Rectal smooth muscle tissue (tissue), 1 donor: ENCODE measurements around the gene SPRN.

ENCODE experiments used
- H3K27ac ChIP-seq: one replicate; pipeline ENCODE4 v1.7.0; 2013; ENCODE audit warnings: low read depth, low read length, inconsistent platforms
- H3K27me3 ChIP-seq: one replicate; pipeline ENCODE4 v1.7.0; 2013; ENCODE audit warnings: low read length; ENCODE audit not compliant: control insufficient read depth, insufficient read depth
- H3K36me3 ChIP-seq: one replicate; pipeline ENCODE4 v1.7.0; 2013; ENCODE audit warnings: low read length; ENCODE audit not compliant: control insufficient read depth, insufficient read depth
- H3K4me1 ChIP-seq: one replicate; pipeline ENCODE4 v1.7.0; 2013; ENCODE audit warnings: low read length; ENCODE audit not compliant: control insufficient read depth, insufficient read depth
- H3K4me3 ChIP-seq: one replicate; pipeline ENCODE4 v1.7.0; 2013; ENCODE audit warnings: low read length
- H3K9ac ChIP-seq: one replicate; pipeline ENCODE4 v1.7.0; 2013; ENCODE audit warnings: low read length

The SPRN gene

GRCh38 chr10:133461841-133462240 lies 37.4 kb upstream of the SPRN start:
- H3K27ac ChIP-seq = no peak overlapping the region
- no peaks in the 10 kb centered on the region for H3K27me3 ChIP-seq
- H3K4me3 ChIP-seq = no peak overlapping the region
- H3K4me1 ChIP-seq = no peaks in the 10 kb centered on the region
- H3K36me3 ChIP-seq = no peaks in the 10 kb centered on the region
- H3K9ac ChIP-seq = no peak overlapping the region

- Histone ChIP-seq H3K36me3 (no peaks in the 10 kb centered on the region), H3K4me3 (no peak overlapping the region), H3K9ac (no peak overlapping the region), H3K27me3 (no peaks in the 10 kb centered on the region), H3K27ac (no peak overlapping the region), H3K4me1 (no peaks in the 10 kb centered on the region)
Observed at GRCh38 chr10:133461027-133461426, 36.6 kb upstream of the SPRN start.

- Histone ChIP-seq H3K27me3 (no peaks in the 10 kb centered on the region), H3K4me3 (no peak overlapping the region), H3K4me1 (no peaks in the 10 kb centered on the region), H3K27ac (no peak overlapping the region), H3K9ac (no peak overlapping the region), H3K36me3 (no peaks in the 10 kb centered on the region)
Observed at GRCh38 chr10:133460208-133460769, 35.9 kb upstream of the SPRN start.

GRCh38 chr10:133459454-133460207 lies 35.2 kb upstream of the SPRN start:
- no peak overlapping the region for H3K4me3 ChIP-seq
- no peak overlapping the region for H3K9ac ChIP-seq
- no peaks in the 10 kb centered on the region for H3K36me3 ChIP-seq
- H3K27ac ChIP-seq = no peak overlapping the region
- H3K4me1 ChIP-seq = no peaks in the 10 kb centered on the region
- H3K27me3 ChIP-seq = no peaks in the 10 kb centered on the region

GRCh38 chr10:133458710-133459453 lies 34.5 kb upstream of the SPRN start:
- H3K27ac ChIP-seq = no peak overlapping the region
- no peak overlapping the region for H3K9ac ChIP-seq
- no peaks in the 10 kb centered on the region for H3K27me3 ChIP-seq

GRCh38 chr10:133458021-133458709 lies 33.7 kb upstream of the SPRN start:
- no peaks in the 10 kb centered on the region for H3K4me1 ChIP-seq
- no peaks in the 10 kb centered on the region for H3K36me3 ChIP-seq
- no peak overlapping the region for H3K27ac ChIP-seq
- H3K4me3 ChIP-seq = no peak overlapping the region
- H3K27me3 ChIP-seq = no peaks in the 10 kb centered on the region
- H3K9ac ChIP-seq = no peak overlapping the region

More at GRCh38 chr10:133458710-133459453, 34.5 kb upstream of the SPRN start:
- Histone ChIP-seq H3K4me3 (no peak overlapping the region), H3K4me1 (no peaks in the 10 kb centered on the region), H3K36me3 (no peaks in the 10 kb centered on the region)

- no peak overlapping the region for H3K9ac ChIP-seq
Observed at GRCh38 chr10:133457100-133457841, 32.8 kb upstream of the SPRN start.

GRCh38 chr10:133456041-133456951 lies 31.9 kb upstream of the SPRN start:
- Histone ChIP-seq H3K4me3 (no peak overlapping the region), H3K4me1 (no peaks in the 10 kb centered on the region), H3K9ac (no peak overlapping the region), H3K36me3 (no peaks in the 10 kb centered on the region), H3K27me3 (no peaks in the 10 kb centered on the region), H3K27ac (no peak overlapping the region)

More at GRCh38 chr10:133457100-133457841, 32.8 kb upstream of the SPRN start:
- Histone ChIP-seq H3K27me3 (no peaks in the 10 kb centered on the region), H3K4me3 (no peak overlapping the region), H3K36me3 (no peaks in the 10 kb centered on the region), H3K4me1 (no peaks in the 10 kb centered on the region), H3K27ac (no peak overlapping the region)

- Histone ChIP-seq H3K4me1 (no peaks in the 10 kb centered on the region), H3K36me3 (no peaks in the 10 kb centered on the region), H3K27me3 (no peaks in the 10 kb centered on the region), H3K27ac (no peak overlapping the region), H3K9ac (no peak overlapping the region), H3K4me3 (no peak overlapping the region)
Observed at GRCh38 chr10:133455611-133456031, 31.2 kb upstream of the SPRN start.

- H3K36me3 ChIP-seq = no peaks in the 10 kb centered on the region
- H3K27ac ChIP-seq = no peak overlapping the region
Observed at GRCh38 chr10:133455196-133455595, 30.8 kb upstream of the SPRN start.

GRCh38 chr10:133454204-133454893 lies 29.9 kb upstream of the SPRN start:
- Histone ChIP-seq H3K9ac (no peak overlapping the region), H3K27me3 (no peaks in the 10 kb centered on the region), H3K36me3 (no peaks in the 10 kb centered on the region), H3K4me3 (no peak overlapping the region), H3K27ac (no peak overlapping the region), H3K4me1 (no peaks in the 10 kb centered on the region)

More at GRCh38 chr10:133455196-133455595, 30.8 kb upstream of the SPRN start:
- no peak overlapping the region for H3K4me3 ChIP-seq
- H3K4me1 ChIP-seq = no peaks in the 10 kb centered on the region
- no peak overlapping the region for H3K9ac ChIP-seq
- no peaks in the 10 kb centered on the region for H3K27me3 ChIP-seq
